NOMO-1 treated with dmso at 0.1 percent for 144 hours (cell line): ENCODE data around the gene PRDM5.
A peak's percentile ranks its signal among the peaks of the same experiment; 100 is the strongest.
"Not testable (repeated sequence)": the region's sequence is repeated elsewhere in the genome, so short reads cannot be mapped to it uniquely, and the experiment has no call there.

Experiments used
- DNase-seq: peaks from one replicate; lab custom pipeline; 2025; ENCODE audit not compliant: unreplicated experiment; lab: John Stamatoyannopoulos, UW

Gene PRDM5

GRCh38 chr4:120760047-120760446, 162.5 kb downstream of the PRDM5 start:
- no peak for DNase-seq

- DNase-seq: no peak
These were observed 166.7 kb downstream of the PRDM5 start for GRCh38 chr4:120755864-120756263.

GRCh38 chr4:120754590-120754989, 167.9 kb downstream of the PRDM5 start:
- DNase-seq: no peak

GRCh38 chr4:120753854-120754253, 168.7 kb downstream of the PRDM5 start:
- no peak for DNase-seq

GRCh38 chr4:120750152-120750525, 172.4 kb downstream of the PRDM5 start:
- DNase-seq: no peak

- DNase-seq: no peak
These were observed 172.9 kb downstream of the PRDM5 start for GRCh38 chr4:120749445-120750151.

GRCh38 chr4:120741636-120742035, 180.9 kb downstream of the PRDM5 start:
- not testable (repeated sequence) for DNase-seq

- no peak for DNase-seq
These were observed 186.2 kb downstream of the PRDM5 start for GRCh38 chr4:120736312-120736711.

- DNase-seq: no peak
These were observed 188.6 kb downstream of the PRDM5 start for GRCh38 chr4:120733968-120734367.

- no peak for DNase-seq
These were observed 189.5 kb downstream of the PRDM5 start for GRCh38 chr4:120733054-120733453.

- no peak for DNase-seq
These were observed 191.0 kb downstream of the PRDM5 start for GRCh38 chr4:120731561-120731960.

- DNase-seq: no peak
These were observed 191.7 kb downstream of the PRDM5 start for GRCh38 chr4:120730777-120731320.

- no peak for DNase-seq
These were observed 193.4 kb downstream of the PRDM5 start for GRCh38 chr4:120728892-120729675.

- no peak for DNase-seq
These were observed 196.6 kb downstream of the PRDM5 start for GRCh38 chr4:120725639-120726580.

- DNase-seq: no peak
These were observed 197.9 kb downstream of the PRDM5 start for GRCh38 chr4:120724656-120725055.

GRCh38 chr4:120723986-120724385, 198.5 kb downstream of the PRDM5 start:
- no peak for DNase-seq

- no peak for DNase-seq
These were observed 199.4 kb downstream of the PRDM5 start for GRCh38 chr4:120723105-120723504.

- no peak for DNase-seq
These were observed 199.9 kb downstream of the PRDM5 start for GRCh38 chr4:120722655-120723054.

- DNase-seq: no peak
These were observed 202.1 kb downstream of the PRDM5 start for GRCh38 chr4:120720354-120720934.

GRCh38 chr4:120718979-120719566, 203.5 kb downstream of the PRDM5 start:
- peak; percentile 49 for DNase-seq
